Activated naive CD8-positive, alpha-beta T cell treated with anti-CD3 and anti-CD28 coated beads for 36 hours (primary cell): ENCODE measurements around the gene MBNL2. TPM values are rescaled to one million over a fixed set of nuclear protein-coding genes. Genes with fewer than 3 reads are reported as not detected.

Source experiments
- DNase-seq: peaks from one replicate; pipeline ENCODE4 v3.0.0; 2021
- H3K27ac Mint-ChIP-seq: one replicate; pipeline ENCODE4 v1.8.0; 2022; ENCODE audit warnings: mild to moderate bottlenecking, moderate library complexity, mixed read lengths
- H3K27me3 Mint-ChIP-seq: one replicate; pipeline ENCODE4 v1.8.0; 2022; ENCODE audit warnings: mild to moderate bottlenecking, mixed read lengths
- H3K36me3 Mint-ChIP-seq: one replicate; pipeline ENCODE4 v1.8.0; 2021; ENCODE audit warnings: mild to moderate bottlenecking, mixed read lengths
- H3K4me1 Mint-ChIP-seq: one replicate; pipeline ENCODE4 v1.8.0; 2021; ENCODE audit warnings: mixed read lengths
- H3K4me3 Mint-ChIP-seq: one replicate; pipeline ENCODE4 v1.8.0; 2022; ENCODE audit warnings: mild to moderate bottlenecking, moderate library complexity, mixed read lengths
- H3K9me3 Mint-ChIP-seq: one replicate; pipeline ENCODE4 v1.8.0; 2022; ENCODE audit warnings: mixed read lengths
- total RNA-seq, 2 experiments: library from RNA; stranded (reverse); gene quantifications; one replicate each; pipeline ENCODE4 v1.2.3, GENCODE V29; 2021

Gene MBNL2
- total RNA-seq, 2 experiments from 2014 or later: 12.5 to 13.6 TPM

GRCh38 chr13:97278435-97279411 lies 56.6 kb downstream of the MBNL2 start:
- peaks cover 3% of the 10 kb centered on the region for H3K9me3 Mint-ChIP-seq
- H3K4me1 Mint-ChIP-seq: peaks cover 49% of the 10 kb centered on the region
- H3K27me3 Mint-ChIP-seq: no peaks in the 10 kb centered on the region
- H3K36me3 Mint-ChIP-seq: peaks cover 32% of the 10 kb centered on the region
- H3K4me3 Mint-ChIP-seq: no peak overlapping the region
- no peak overlapping the region for H3K27ac Mint-ChIP-seq
- DNase-seq: no peak

GRCh38 chr13:97279913-97280312 lies 57.8 kb downstream of the MBNL2 start:
- Mint-ChIP-seq H3K36me3 (peaks cover 28% of the 10 kb centered on the region), H3K27ac (no peak overlapping the region), H3K4me1 (peaks cover 49% of the 10 kb centered on the region), H3K4me3 (no peak overlapping the region), H3K27me3 (no peaks in the 10 kb centered on the region), H3K9me3 (peaks cover 3% of the 10 kb centered on the region)
- no peak for DNase-seq

GRCh38 chr13:97280478-97280877 lies 58.3 kb downstream of the MBNL2 start:
- peaks cover 47% of the 10 kb centered on the region for H3K4me1 Mint-ChIP-seq
- no peak overlapping the region for H3K27ac Mint-ChIP-seq
- peaks cover 3% of the 10 kb centered on the region for H3K9me3 Mint-ChIP-seq
- no peaks in the 10 kb centered on the region for H3K27me3 Mint-ChIP-seq
- no peak overlapping the region for H3K4me3 Mint-ChIP-seq
- H3K36me3 Mint-ChIP-seq: peaks cover 26% of the 10 kb centered on the region
- no peak for DNase-seq

DNA sequence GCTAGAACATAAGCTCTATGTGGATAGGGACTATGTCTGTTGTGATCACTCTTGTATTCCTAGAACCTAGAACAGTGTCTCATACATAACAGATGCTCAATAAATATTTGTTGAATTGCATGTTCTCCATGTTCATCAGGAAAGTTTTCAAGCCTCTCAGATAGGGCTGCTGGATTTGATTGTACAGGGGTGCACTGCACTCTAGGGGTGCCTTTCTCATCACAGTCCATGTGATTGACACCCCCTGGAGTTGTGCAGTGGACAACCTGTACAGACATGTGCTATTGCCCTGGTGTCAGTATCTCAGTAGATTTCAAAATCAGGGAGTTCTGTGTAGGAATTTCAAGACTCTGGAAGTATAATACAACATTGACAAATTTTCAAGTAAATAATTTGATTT lies 58.9 kb downstream of the MBNL2 start:
- no peaks in the 10 kb centered on the region for H3K9me3 Mint-ChIP-seq
- H3K27ac Mint-ChIP-seq: no peak overlapping the region
- no peak overlapping the region for H3K4me3 Mint-ChIP-seq
- peaks cover 47% of the 10 kb centered on the region for H3K4me1 Mint-ChIP-seq
- no peaks in the 10 kb centered on the region for H3K27me3 Mint-ChIP-seq
- H3K36me3 Mint-ChIP-seq: peaks cover 22% of the 10 kb centered on the region
- no peak for DNase-seq

DNA sequence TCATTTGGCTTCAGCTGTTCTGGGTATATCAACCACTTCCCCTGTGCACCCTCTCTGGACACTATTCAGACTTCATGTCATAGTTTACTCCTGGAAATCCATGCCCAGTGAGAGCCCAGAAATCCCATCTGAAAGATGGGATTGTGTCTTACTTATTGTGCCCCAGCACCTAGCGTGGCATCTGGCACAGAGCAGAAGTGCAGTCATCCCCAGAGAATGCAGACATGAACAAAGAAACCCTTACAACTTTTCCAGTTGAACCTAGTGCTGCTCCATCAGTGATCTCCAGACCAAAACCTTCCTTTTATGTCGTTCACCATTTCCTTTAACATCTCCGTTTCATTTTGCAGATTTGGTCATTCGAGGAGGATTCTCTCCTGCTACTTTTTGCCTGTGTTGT lies 60.6 kb downstream of the MBNL2 start:
- Mint-ChIP-seq H3K27ac (no peak overlapping the region), H3K27me3 (no peaks in the 10 kb centered on the region), H3K9me3 (no peaks in the 10 kb centered on the region), H3K4me1 (peaks cover 40% of the 10 kb centered on the region), H3K36me3 (peaks cover 10% of the 10 kb centered on the region), H3K4me3 (no peak overlapping the region)
- no peak for DNase-seq

DNA sequence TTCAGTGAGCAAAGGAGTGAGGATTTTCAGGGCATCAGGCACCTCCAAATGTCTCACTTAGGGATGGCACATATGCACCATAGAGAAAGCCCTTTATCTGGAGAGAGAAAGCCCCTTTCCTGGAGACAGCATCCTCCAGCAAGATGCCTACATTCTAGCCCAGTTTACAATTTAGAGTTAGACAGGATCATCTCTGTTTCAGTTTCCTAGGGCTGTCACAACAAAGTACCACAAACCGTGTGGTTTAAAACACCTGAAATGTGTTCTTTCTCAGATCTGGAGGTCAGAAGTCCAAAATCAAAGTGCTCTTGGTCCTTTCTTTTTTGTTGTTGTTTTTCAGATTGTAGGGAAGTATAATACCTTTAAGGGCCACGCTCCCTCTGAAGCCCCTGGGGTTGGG lies 61.8 kb downstream of the MBNL2 start:
- Mint-ChIP-seq H3K9me3 (no peaks in the 10 kb centered on the region), H3K27me3 (no peaks in the 10 kb centered on the region), H3K36me3 (peaks cover 13% of the 10 kb centered on the region), H3K27ac (no peak overlapping the region), H3K4me1 (peaks cover 49% of the 10 kb centered on the region), H3K4me3 (no peak overlapping the region)
- DNase-seq: no peak

- Mint-ChIP-seq H3K36me3 (peaks cover 14% of the 10 kb centered on the region), H3K27ac (no peak overlapping the region), H3K4me3 (no peak overlapping the region), H3K4me1 (peaks cover 47% of the 10 kb centered on the region), H3K27me3 (no peaks in the 10 kb centered on the region), H3K9me3 (no peaks in the 10 kb centered on the region)
- no peak for DNase-seq
Measured at GRCh38 chr13:97284558-97284957, 62.4 kb downstream of the MBNL2 start.

DNA sequence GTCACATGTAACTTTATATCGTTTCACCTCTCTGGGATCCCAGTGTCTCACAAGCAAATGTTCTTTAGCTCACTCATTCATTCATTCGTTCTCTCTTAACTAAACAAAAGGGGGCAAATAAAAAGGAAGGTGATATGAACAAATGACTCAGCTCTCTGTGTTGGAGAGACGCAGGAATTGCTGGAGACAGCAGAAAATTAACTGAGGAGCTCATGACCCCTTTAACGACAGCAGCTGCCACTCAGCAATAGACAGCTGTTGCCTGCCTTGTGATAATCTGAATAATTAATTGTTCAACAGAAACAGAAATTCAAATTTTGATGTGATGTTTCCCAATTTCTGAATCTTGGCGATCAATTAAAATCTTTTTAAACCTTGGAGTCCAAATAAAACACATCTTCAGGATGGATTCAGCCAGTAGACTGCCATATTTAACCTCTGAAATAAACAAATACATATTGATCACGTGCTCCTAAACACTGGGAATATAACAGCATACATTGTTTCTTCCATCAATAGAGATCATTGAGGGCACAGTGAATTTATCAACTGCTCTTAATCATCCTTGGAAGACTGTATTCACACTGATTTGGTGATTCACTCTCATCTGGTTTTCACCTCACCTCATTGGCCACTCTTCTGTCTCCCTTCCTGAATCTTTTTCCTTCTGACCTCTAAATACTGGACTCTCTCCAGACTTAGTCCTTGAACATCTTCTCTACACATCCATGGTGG lies 63.3 kb downstream of the MBNL2 start:
- Mint-ChIP-seq H3K4me3 (no peak overlapping the region), H3K27me3 (no peaks in the 10 kb centered on the region), H3K27ac (no peak overlapping the region), H3K36me3 (peaks cover 16% of the 10 kb centered on the region), H3K4me1 (peaks cover 47% of the 10 kb centered on the region), H3K9me3 (no peaks in the 10 kb centered on the region)
- no peak for DNase-seq

DNA sequence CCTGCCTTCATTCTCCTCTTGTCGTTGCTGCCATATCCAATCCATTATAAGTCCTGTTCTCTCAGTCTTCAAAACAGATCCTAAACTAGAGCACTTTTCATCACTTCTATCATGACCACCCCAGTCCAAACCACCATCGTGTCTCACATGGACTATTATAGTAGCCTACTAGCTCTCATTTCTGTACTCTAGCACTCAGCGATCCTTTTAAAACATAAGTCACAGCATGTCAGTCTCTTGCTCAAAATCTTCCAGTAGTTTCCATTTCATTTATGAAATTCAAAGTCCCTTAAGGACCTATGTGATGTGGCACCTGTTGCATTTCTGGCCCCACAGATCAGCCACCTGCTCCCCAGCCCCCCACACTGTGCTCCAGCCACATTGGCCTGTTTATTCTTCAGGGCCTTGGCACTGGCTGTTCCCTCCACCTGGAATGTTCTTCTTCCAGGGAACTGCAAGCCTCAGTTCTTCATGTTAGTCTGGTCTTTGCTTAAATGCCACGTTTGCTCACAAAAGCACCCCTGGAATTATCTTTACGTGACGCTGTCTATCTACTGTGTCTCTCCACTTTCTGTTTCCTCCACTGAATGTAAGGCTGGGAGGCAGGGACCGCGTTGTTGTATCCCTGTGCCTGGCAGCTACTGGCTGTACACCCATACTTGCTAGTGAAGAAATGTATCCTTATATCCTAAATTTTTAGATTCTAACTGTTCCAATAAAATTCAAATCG lies 64.3 kb downstream of the MBNL2 start:
- H3K9me3 Mint-ChIP-seq: no peaks in the 10 kb centered on the region
- DNase-seq: no peak
- H3K27ac Mint-ChIP-seq: no peak overlapping the region
- no peaks in the 10 kb centered on the region for H3K27me3 Mint-ChIP-seq
- H3K4me3 Mint-ChIP-seq: no peak overlapping the region
- peaks cover 45% of the 10 kb centered on the region for H3K4me1 Mint-ChIP-seq
- H3K36me3 Mint-ChIP-seq: peaks cover 15% of the 10 kb centered on the region

- H3K4me1 Mint-ChIP-seq: peaks cover 45% of the 10 kb centered on the region
- DNase-seq: no peak
- no peaks in the 10 kb centered on the region for H3K9me3 Mint-ChIP-seq
- no peak overlapping the region for H3K27ac Mint-ChIP-seq
- peaks cover 15% of the 10 kb centered on the region for H3K36me3 Mint-ChIP-seq
- no peak overlapping the region for H3K4me3 Mint-ChIP-seq
- H3K27me3 Mint-ChIP-seq: no peaks in the 10 kb centered on the region
Measured at GRCh38 chr13:97287047-97287383, 64.9 kb downstream of the MBNL2 start.

DNA sequence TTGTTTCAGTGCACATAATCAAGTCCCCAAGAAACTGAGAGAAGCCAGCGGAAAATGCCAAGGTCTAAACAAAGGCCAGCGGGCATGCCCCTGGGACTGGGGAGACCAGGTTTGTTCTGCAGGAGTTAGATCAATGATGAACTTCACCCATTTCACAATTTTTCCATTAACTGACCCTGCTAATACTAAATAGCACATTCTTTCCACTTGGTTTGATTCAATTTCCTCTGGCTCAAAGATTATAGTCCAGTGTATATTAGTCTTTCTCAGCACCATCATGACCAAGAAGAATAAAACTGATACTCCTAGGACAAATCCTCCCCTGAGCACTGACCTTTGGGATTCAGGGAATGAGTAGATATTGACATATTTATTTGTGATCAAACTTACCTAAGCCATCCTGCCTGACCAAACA lies 66.4 kb downstream of the MBNL2 start:
- no peak for DNase-seq
- Mint-ChIP-seq H3K4me3 (no peak overlapping the region), H3K9me3 (no peaks in the 10 kb centered on the region), H3K4me1 (peaks cover 34% of the 10 kb centered on the region), H3K36me3 (peaks cover 9% of the 10 kb centered on the region), H3K27ac (peak overlapping the region; percentile 43), H3K27me3 (no peaks in the 10 kb centered on the region)

GRCh38 chr13:97289514-97290298 lies 67.6 kb downstream of the MBNL2 start:
- Mint-ChIP-seq H3K4me3 (no peak overlapping the region), H3K27me3 (no peaks in the 10 kb centered on the region), H3K4me1 (peaks cover 31% of the 10 kb centered on the region), H3K9me3 (no peaks in the 10 kb centered on the region), H3K27ac (peak overlapping the region; percentile 23), H3K36me3 (peaks cover 9% of the 10 kb centered on the region)
- DNase-seq: no peak

GRCh38 chr13:97295283-97296182 lies 73.4 kb downstream of the MBNL2 start:
- no peak overlapping the region for H3K27ac Mint-ChIP-seq
- no peaks in the 10 kb centered on the region for H3K27me3 Mint-ChIP-seq
- peaks cover 6% of the 10 kb centered on the region for H3K36me3 Mint-ChIP-seq
- H3K4me1 Mint-ChIP-seq: peaks cover 32% of the 10 kb centered on the region
- DNase-seq: no peak
- H3K4me3 Mint-ChIP-seq: no peak overlapping the region
- H3K9me3 Mint-ChIP-seq: no peaks in the 10 kb centered on the region

GRCh38 chr13:97296740-97297139 lies 74.6 kb downstream of the MBNL2 start:
- H3K4me1 Mint-ChIP-seq: peaks cover 27% of the 10 kb centered on the region
- no peaks in the 10 kb centered on the region for H3K9me3 Mint-ChIP-seq
- H3K27ac Mint-ChIP-seq: no peak overlapping the region
- peaks cover 4% of the 10 kb centered on the region for H3K36me3 Mint-ChIP-seq
- no peak overlapping the region for H3K4me3 Mint-ChIP-seq
- H3K27me3 Mint-ChIP-seq: no peaks in the 10 kb centered on the region
- DNase-seq: no peak
